ENCODE results near the gene GALNT2.

DNA sequence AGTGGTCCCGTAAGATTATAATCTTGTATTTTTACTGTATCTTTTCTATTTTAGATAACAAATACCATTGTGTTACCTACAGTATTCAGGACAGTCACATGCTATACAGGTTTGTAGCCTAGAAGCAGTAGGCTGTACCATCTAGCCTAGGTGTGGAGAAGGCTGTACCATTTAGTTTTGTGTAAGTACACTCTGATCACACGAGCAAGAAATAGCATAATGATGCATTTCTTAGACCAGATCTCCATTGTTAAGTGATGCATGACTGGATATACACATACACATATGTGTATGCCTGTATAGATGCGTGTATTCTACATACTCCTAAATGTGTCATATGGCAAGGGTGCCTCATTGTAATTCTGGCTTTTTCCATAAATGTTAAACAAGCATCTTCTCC is 33.9 kb downstream of the GALNT2 start:
- TF ChIP-seq, protein P1, sequence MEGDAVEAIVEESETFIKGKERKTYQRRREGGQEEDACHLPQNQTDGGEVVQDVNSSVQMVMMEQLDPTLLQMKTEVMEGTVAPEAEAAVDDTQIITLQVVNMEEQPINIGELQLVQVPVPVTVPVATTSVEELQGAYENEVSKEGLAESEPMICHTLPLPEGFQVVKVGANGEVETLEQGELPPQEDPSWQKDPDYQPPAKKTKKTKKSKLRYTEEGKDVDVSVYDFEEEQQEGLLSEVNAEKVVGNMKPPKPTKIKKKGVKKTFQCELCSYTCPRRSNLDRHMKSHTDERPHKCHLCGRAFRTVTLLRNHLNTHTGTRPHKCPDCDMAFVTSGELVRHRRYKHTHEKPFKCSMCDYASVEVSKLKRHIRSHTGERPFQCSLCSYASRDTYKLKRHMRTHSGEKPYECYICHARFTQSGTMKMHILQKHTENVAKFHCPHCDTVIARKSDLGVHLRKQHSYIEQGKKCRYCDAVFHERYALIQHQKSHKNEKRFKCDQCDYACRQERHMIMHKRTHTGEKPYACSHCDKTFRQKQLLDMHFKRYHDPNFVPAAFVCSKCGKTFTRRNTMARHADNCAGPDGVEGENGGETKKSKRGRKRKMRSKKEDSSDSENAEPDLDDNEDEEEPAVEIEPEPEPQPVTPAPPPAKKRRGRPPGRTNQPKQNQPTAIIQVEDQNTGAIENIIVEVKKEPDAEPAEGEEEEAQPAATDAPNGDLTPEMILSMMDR (IDR thresholded peaks at IDR 0.05; ENCODE audit: borderline replicate concordance, extremely low read depth, low read length, poor library complexity, severe bottlenecking): no peak
- no peak for TF ChIP-seq EZH2 (IDR thresholded peaks at IDR 0.05; ENCODE audit: borderline replicate concordance, low read depth, low read length, severe bottlenecking)

Data from DND-41 (cell line).